Measurements from ENCODE around the gene HIPK1.

HIPK1 gene

GRCh38 chr1:113942527-113942926 is 13.4 kb downstream of the HIPK1 start:
- Histone ChIP-seq H4K5ac (ENCODE audit: low read length) (no peak overlapping the region), H3K79me2 (ENCODE audit: control insufficient read depth, insufficient read depth, low read length) (peaks cover 9% of the 10 kb centered on the region), H2BK15ac (replicated peaks; ENCODE audit: low read depth) (no peak overlapping the region), H3K4ac (ENCODE audit: low read depth, low read length) (no peak overlapping the region), H2AK5ac (ENCODE audit: low read length) (no peak overlapping the region), H3K79me1 (ENCODE audit: low read length) (peaks cover 13% of the 10 kb centered on the region), H3K56ac (ENCODE audit: low read length) (no peak overlapping the region), H3K27me3 (ENCODE audit: insufficient read depth, low read length, poor library complexity) (no peaks in the 10 kb centered on the region), H2BK120ac (ENCODE audit: low read depth, low read length) (no peak overlapping the region), H3K23ac (ENCODE audit: low read length) (no peak overlapping the region), H3K4me1 (ENCODE audit: control insufficient read depth, low read depth, low read length) (peaks cover 1% of the 10 kb centered on the region), H4K8ac (ENCODE audit: low read depth, low read length) (no peak overlapping the region), H2BK5ac (ENCODE audit: low read length) (no peak overlapping the region), H3K18ac (ENCODE audit: low read length) (no peak overlapping the region), H3K27ac (ENCODE audit: low read depth, low read length) (no peak overlapping the region), H3K36me3 (ENCODE audit: control insufficient read depth, insufficient read depth, low read length) (peaks cover 4% of the 10 kb centered on the region), H3K4me2 (ENCODE audit: low read length) (no peak overlapping the region), H3K9ac (ENCODE audit: low read length) (no peak overlapping the region), H3K4me3 (ENCODE audit: low read length) (no peak overlapping the region)
- no peak for DNase-seq

- Histone ChIP-seq H3K27me3 (ENCODE audit: insufficient read depth, low read length, poor library complexity) (no peaks in the 10 kb centered on the region), H2BK120ac (ENCODE audit: low read depth, low read length) (no peak overlapping the region), H3K18ac (ENCODE audit: low read length) (no peak overlapping the region), H3K79me2 (ENCODE audit: control insufficient read depth, insufficient read depth, low read length) (peaks cover 5% of the 10 kb centered on the region), H4K5ac (ENCODE audit: low read length) (no peak overlapping the region), H3K4ac (ENCODE audit: low read depth, low read length) (no peak overlapping the region), H3K27ac (ENCODE audit: low read depth, low read length) (no peak overlapping the region), H3K4me1 (ENCODE audit: control insufficient read depth, low read depth, low read length) (no peaks in the 10 kb centered on the region), H2AK5ac (ENCODE audit: low read length) (no peak overlapping the region), H4K8ac (ENCODE audit: low read depth, low read length) (no peak overlapping the region), H3K79me1 (ENCODE audit: low read length) (peaks cover 11% of the 10 kb centered on the region), H2BK5ac (ENCODE audit: low read length) (no peak overlapping the region), H2BK15ac (replicated peaks; ENCODE audit: low read depth) (no peak overlapping the region), H3K23ac (ENCODE audit: low read length) (no peak overlapping the region), H3K4me3 (ENCODE audit: low read length) (no peak overlapping the region), H3K4me2 (ENCODE audit: low read length) (no peak overlapping the region), H3K36me3 (ENCODE audit: control insufficient read depth, insufficient read depth, low read length) (peaks cover 4% of the 10 kb centered on the region), H3K9ac (ENCODE audit: low read length) (no peak overlapping the region), H3K56ac (ENCODE audit: low read length) (no peak overlapping the region)
- DNase-seq: no peak
These were observed 14.1 kb downstream of the HIPK1 start for GRCh38 chr1:113943028-113943811.

DNA sequence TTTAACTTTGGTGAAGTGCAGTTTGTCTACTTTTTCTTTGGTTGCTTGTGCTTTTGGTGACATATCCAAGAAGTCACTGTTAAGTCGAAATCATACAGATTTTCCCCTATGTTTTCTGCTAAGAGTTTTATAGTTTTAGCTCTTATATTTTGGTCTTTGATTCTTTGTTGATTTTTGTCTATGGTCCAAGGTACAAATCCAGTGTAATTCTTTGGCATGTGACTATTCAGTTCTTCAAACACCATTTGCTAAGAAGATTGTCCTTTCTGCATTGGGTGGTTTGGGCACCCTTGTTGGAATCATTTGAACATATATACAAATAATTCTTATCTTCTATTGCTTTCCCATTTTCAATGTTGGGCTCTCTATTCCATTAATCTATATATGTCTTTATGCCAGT is 16.2 kb downstream of the HIPK1 start:
- no CpG with 5 or more reads among the region's 1 CpG for WGBS (ENCODE audit: extremely low coverage, insufficient coverage, low lambda C conversion rate)
- Histone ChIP-seq H3K9ac (ENCODE audit: low read length) (no peak overlapping the region), H4K8ac (ENCODE audit: low read depth, low read length) (no peak overlapping the region), H4K5ac (ENCODE audit: low read length) (no peak overlapping the region), H3K23ac (ENCODE audit: low read length) (no peak overlapping the region), H3K36me3 (ENCODE audit: control insufficient read depth, insufficient read depth, low read length) (peaks cover 4% of the 10 kb centered on the region), H3K4me1 (ENCODE audit: control insufficient read depth, low read depth, low read length) (no peaks in the 10 kb centered on the region), H3K56ac (ENCODE audit: low read length) (no peak overlapping the region), H2BK120ac (ENCODE audit: low read depth, low read length) (no peak overlapping the region), H3K18ac (ENCODE audit: low read length) (no peak overlapping the region), H2AK5ac (ENCODE audit: low read length) (no peak overlapping the region), H3K27me3 (ENCODE audit: insufficient read depth, low read length, poor library complexity) (no peaks in the 10 kb centered on the region), H3K79me2 (ENCODE audit: control insufficient read depth, insufficient read depth, low read length) (peaks cover 1% of the 10 kb centered on the region), H3K79me1 (ENCODE audit: low read length) (peaks cover 9% of the 10 kb centered on the region), H3K4me3 (ENCODE audit: low read length) (no peak overlapping the region), H2BK5ac (ENCODE audit: low read length) (no peak overlapping the region), H3K4ac (ENCODE audit: low read depth, low read length) (no peak overlapping the region), H3K4me2 (ENCODE audit: low read length) (no peak overlapping the region), H3K27ac (ENCODE audit: low read depth, low read length) (no peak overlapping the region), H2BK15ac (replicated peaks; ENCODE audit: low read depth) (no peak overlapping the region)
- DNase-seq: no peak

- Histone ChIP-seq H3K27ac (ENCODE audit: low read depth, low read length) (no peak overlapping the region), H3K18ac (ENCODE audit: low read length) (no peak overlapping the region), H2BK120ac (ENCODE audit: low read depth, low read length) (no peak overlapping the region), H3K4me2 (ENCODE audit: low read length) (no peak overlapping the region), H3K23ac (ENCODE audit: low read length) (no peak overlapping the region), H3K4ac (ENCODE audit: low read depth, low read length) (no peak overlapping the region), H3K79me1 (ENCODE audit: low read length) (peaks cover 7% of the 10 kb centered on the region), H2AK5ac (ENCODE audit: low read length) (no peak overlapping the region), H2BK5ac (ENCODE audit: low read length) (no peak overlapping the region), H3K79me2 (ENCODE audit: control insufficient read depth, insufficient read depth, low read length) (peaks cover 1% of the 10 kb centered on the region), H3K4me1 (ENCODE audit: control insufficient read depth, low read depth, low read length) (no peaks in the 10 kb centered on the region), H4K5ac (ENCODE audit: low read length) (no peak overlapping the region), H3K9ac (ENCODE audit: low read length) (no peak overlapping the region), H2BK15ac (replicated peaks; ENCODE audit: low read depth) (no peak overlapping the region), H4K8ac (ENCODE audit: low read depth, low read length) (no peak overlapping the region), H3K56ac (ENCODE audit: low read length) (no peak overlapping the region), H3K27me3 (ENCODE audit: insufficient read depth, low read length, poor library complexity) (no peaks in the 10 kb centered on the region), H3K4me3 (ENCODE audit: low read length) (no peak overlapping the region), H3K36me3 (ENCODE audit: control insufficient read depth, insufficient read depth, low read length) (peaks cover 2% of the 10 kb centered on the region)
- DNase-seq: no peak
- no CpG with 5 or more reads among the region's 1 CpG for WGBS (ENCODE audit: extremely low coverage, insufficient coverage, low lambda C conversion rate)
These were observed 17.0 kb downstream of the HIPK1 start for GRCh38 chr1:113946112-113946511.

- no peak overlapping the region for H3K9ac ChIP-seq (ENCODE audit: low read length)
- no peaks in the 10 kb centered on the region for H3K36me3 ChIP-seq (ENCODE audit: control insufficient read depth, insufficient read depth, low read length)
- H3K23ac ChIP-seq (ENCODE audit: low read length): no peak overlapping the region
- H3K18ac ChIP-seq (ENCODE audit: low read length): peak overlapping the region; percentile 30
- H4K8ac ChIP-seq (ENCODE audit: low read depth, low read length): no peak overlapping the region
- H3K79me1 ChIP-seq (ENCODE audit: low read length): peaks cover 6% of the 10 kb centered on the region
- DNase-seq: peak; percentile 68
- no CpG with 5 or more reads among the region's 3 CpGs for WGBS (ENCODE audit: extremely low coverage, insufficient coverage, low lambda C conversion rate)
- H2BK5ac ChIP-seq (ENCODE audit: low read length): no peak overlapping the region
- H3K79me2 ChIP-seq (ENCODE audit: control insufficient read depth, insufficient read depth, low read length): no peaks in the 10 kb centered on the region
- H3K56ac ChIP-seq (ENCODE audit: low read length): no peak overlapping the region
- no peak overlapping the region for H2AK5ac ChIP-seq (ENCODE audit: low read length)
- no peak overlapping the region for H3K4ac ChIP-seq (ENCODE audit: low read depth, low read length)
- no peak overlapping the region for H2BK15ac ChIP-seq (replicated peaks; ENCODE audit: low read depth)
- H2BK120ac ChIP-seq (ENCODE audit: low read depth, low read length): no peak overlapping the region
- H3K27ac ChIP-seq (ENCODE audit: low read depth, low read length): no peak overlapping the region
- H4K5ac ChIP-seq (ENCODE audit: low read length): no peak overlapping the region
- no peaks in the 10 kb centered on the region for H3K27me3 ChIP-seq (ENCODE audit: insufficient read depth, low read length, poor library complexity)
- H3K4me2 ChIP-seq (ENCODE audit: low read length): no peak overlapping the region
- no peaks in the 10 kb centered on the region for H3K4me1 ChIP-seq (ENCODE audit: control insufficient read depth, low read depth, low read length)
- no peak overlapping the region for H3K4me3 ChIP-seq (ENCODE audit: low read length)
These were observed 17.7 kb downstream of the HIPK1 start for GRCh38 chr1:113946678-113947387.
